ENCODE results near the gene PHLDB2.

PHLDB2 gene

DNA sequence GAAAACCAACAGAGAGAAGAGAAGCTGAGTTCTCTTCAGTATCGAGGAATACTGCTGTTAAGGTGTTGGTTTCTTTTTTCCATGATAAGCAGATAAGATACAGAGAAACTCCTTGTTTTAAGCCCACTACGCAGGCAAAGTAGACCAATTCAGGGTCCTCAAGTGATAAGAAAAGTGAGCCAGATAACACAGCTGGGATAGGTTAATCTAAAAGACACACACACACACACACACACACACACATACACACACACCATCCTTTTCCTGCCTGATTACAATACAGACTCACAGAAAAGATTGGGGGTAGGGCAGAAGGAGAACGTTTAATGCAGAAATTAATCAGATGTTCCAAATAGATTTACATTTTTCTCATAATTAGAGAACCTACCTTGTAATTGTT is 6.5 kb upstream of the PHLDB2 start:
- DNase-seq: no peak

DNA sequence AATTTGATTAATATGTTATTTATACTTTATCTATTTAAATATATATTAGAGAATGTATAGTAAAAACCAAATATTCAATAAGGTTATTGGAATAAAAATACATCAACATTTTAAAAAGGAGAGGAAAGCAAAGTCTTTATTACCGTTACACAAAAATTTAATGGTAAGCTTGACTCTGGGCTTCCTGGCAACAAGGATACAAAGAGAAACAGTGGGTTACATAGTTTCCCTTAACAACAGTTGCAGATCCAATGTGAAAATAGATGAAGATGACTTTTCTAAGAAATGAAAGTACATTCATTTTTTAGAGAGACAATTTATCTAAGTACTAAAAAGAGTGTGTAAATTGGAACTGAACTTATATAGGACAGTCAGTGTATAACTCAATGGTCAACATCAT is 6.0 kb upstream of the PHLDB2 start:
- no peak for DNase-seq

DNA sequence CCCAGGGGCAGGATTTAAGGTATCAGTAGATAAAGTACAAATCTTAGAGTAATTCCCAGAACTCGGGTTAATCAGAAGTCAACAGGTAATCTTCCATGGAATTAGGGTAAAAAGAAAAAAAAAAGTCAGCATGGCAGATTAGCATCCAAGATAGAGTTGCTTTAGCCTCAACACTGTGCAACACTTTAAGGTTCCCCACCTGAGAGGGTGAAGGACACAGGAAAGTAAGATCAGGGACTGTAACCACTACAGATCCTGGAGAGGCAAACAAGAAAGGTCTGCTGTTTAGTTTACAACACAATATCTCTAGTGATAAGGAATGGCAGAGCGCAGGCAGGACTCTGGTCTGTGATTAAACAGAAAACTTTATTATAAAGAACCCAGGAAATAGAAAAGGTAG is 4.1 kb upstream of the PHLDB2 start:
- DNase-seq: no peak

DNA sequence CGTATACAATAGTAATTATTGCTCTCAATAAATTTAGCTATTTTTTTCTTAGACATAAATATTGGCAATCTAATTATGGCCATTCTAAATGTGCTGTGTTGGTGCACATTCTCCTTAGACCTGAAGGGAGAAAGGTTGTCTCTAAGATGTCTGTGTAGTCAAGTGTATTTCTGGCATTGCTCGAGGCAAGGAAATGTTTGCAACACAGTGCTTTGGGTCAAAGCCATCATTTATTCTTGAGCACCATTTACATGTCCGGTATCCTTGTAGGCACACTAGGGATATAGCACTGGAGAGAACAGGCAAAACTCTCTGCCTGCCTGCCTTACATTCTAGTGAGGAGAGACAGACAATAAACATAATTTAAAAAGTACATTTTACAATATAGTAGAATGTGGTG is 2.6 kb upstream of the PHLDB2 start:
- no peak for DNase-seq

DNA sequence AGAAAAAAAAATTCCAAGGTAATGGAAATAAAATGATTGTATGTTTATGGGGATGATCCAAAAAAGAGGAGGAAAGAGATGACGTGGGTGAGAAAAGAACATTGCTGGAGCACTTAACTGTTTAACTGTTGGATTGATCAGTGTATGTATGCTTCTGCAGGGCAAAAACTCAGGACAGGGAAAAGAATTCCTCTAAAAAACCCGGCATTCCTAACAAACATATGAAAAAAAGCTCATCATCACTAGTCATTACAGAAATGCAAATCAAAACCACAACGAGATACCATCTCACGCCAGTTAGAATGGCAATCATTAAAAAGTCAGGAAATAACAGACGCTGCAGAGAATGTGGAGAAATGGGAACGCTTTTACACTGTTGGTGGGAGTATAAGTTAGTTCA is 1.6 kb upstream of the PHLDB2 start:
- no peak for DNase-seq

DNA sequence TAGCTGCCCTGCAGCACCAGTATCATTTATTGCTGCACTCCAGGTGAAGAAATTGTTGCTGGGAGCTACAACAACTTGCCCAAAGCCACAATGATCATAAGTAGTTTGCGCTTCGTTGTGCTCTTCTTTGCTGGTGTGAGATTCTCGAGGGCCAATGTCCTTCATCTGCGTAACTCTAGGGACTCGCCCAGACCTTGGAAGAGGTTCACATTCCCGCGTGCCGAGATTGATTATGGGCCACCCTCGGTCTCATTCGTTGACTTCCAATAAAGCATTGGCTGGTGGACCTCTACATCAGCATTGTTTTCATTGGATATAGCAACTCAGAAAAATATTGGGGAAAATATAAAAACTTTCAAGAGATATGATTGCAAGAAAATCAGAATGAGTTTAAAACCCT is 423 bp upstream of the PHLDB2 start:
- DNase-seq: no peak

DNA sequence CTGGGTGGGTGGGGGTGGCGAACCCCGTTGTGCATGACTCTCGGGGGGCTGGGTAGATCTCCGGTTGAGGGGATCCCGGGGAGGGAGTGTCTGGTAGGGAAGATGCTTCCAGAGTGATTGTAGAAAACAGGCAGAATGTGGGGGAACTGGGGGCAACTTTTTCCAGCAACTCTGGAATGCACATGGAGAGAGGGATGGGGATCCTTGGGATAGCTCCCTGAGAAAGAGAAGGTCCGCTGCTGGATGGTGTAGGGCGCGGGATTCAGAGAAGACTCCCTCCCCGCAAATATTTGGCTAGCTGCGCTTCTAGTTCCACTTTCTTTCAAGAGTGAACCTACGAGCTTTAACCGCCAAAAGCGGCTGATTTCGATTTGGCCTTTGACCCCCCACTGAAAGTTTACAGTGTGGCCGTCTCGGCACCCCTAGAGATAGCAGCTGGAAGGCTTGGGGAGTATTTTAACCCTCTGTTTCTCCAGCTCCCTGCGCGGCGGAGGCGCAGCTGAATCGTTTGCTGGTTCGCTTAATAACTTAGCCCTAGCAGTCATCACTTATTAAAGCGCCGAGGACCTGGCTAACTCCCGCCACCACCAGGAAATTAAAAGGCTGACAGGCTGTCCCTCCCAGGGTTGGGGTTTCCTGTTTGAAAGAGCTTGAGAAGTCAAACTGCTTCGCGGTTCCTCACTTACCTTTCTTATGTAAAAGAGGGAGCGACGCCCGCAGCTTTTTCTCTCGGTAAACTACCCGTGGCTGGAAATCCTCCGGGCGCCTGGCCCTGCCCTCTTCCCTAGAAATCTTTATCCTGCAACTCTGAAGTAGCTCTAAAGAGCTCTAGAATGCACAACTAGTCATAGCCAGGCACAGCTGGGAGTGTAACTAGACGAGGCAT is 1.2 kb downstream of the PHLDB2 start:
- DNase-seq: peak; percentile 78

DNA sequence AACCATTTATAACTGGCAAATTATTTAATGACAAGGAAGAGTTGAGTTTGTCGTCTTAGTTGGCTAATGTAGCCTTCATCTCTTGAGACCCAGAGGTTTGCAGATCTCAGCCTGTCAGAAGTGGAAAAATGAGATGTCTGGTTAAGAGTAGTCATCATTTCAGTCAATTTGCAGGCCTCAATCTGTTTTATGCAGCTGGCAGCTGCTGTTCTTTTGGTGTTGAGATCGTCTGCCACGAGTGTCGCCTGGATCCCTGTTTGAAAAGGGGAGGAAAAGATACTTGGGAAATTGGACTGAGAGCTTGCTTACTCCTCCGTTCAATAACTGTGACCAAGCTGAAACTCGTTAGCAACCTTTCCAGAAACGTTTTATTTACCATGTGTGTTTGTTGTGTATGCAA is 2.3 kb downstream of the PHLDB2 start:
- DNase-seq: no peak

DNA sequence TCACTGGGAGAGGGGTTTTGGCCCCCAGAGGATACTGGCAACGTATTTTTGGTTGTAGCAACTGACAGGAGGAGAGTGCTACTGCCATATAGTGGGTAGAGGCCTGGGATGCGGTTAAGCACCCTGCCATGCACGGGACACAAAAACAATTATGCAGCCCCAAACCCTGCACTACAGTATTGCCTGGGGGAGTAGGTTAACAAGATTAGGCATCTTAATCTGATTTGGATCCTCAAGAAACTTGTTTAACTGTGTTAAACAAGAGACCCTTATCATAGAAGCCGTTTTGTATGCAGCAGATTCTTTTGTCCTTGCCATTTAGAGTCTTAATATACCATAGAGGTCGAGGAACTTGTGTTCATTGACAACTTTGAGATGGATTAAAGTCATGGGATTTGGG is 3.4 kb downstream of the PHLDB2 start:
- DNase-seq: no peak

DNA sequence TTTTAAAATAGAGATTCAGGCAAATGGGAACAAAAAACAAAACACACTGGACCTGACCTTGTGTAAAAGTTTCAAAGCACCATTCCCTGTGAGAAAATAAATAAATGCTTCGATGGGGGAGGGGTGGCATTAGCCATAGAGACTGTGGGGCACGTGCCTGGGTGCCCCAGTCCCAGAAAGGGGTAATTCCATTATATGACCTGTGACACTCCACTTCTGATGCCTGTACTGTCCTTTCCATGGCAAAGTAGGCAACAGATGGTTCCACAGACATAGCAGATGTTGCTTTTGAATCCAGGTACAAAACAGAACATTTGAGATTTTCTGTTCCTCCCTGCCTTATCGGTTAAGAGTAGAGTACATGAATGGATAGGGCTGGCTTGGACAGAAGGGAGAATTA is 3.9 kb downstream of the PHLDB2 start:
- no peak for DNase-seq

DNA sequence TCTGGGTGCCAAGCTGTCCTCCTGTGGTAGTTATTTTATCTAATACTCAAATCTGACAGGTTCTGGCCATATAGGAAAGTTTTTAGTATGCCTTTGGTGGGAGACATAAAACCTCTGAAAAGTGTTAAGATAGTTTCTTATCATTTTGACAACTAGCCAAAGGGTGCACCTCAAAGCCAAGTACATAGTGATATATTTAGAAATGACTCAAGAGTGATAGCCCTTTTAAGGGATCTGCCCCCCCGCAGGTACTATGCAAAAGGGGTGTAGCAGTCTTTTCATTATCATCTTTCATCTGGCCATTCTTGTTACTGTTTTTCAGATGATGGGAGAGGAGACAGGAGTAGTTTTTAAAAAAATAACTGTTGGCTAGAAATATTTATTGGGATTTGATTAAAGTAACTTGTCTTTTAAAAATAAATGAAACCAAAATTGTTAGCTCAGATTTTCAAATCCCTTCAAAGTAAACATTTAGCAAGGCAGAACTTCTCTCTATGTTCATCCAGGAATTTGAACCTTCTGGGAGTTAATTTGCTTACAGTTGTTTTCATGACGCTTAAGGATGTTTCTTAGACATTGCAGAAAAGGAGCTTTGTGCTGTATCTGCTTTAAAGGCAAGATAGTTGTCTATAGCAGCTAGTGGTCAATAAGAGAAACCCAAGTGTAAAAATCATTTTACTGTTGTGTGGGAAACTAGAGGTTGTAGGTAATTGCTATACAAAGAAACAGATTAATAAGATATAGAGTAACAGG is 5.1 kb downstream of the PHLDB2 start:
- DNase-seq: no peak

DNA sequence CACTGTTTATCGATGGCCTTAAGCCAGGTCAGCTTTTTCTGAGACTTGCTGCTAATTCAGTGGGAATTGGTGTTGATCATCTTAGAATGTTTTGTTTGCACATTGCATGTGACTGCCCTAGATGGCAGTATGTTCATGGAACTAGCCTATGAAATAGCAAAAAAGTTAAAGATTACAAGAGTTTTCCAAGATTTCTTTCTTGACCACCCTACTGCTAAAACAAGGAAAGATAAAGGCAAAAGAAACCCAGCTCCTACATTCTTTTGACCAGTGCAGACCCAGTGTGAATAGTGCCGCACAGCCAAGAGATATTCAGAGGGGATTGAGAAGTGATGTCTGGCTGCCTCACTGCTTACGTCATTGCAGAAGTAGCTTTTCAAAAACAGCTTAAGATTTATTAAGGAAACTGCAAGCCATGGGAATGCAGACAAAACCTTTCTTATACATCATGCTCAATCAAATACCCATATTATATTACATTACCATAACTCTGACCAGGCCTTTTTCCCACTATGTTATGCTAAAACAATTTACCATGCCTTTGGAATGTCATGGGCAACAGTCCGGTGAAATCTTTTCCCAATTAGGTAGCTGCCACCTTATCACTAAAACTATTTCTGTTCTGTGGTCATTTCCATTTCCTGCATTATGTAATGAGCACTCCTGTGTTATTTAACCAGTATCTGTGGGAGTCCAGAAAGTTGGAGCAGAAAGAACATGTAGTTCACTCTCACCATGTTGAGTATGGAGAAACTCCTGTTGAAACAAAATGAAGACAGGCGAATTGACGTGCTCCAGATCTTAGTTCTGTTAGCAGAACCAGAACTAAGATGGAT is 6.0 kb downstream of the PHLDB2 start:
- DNase-seq: no peak

DNA sequence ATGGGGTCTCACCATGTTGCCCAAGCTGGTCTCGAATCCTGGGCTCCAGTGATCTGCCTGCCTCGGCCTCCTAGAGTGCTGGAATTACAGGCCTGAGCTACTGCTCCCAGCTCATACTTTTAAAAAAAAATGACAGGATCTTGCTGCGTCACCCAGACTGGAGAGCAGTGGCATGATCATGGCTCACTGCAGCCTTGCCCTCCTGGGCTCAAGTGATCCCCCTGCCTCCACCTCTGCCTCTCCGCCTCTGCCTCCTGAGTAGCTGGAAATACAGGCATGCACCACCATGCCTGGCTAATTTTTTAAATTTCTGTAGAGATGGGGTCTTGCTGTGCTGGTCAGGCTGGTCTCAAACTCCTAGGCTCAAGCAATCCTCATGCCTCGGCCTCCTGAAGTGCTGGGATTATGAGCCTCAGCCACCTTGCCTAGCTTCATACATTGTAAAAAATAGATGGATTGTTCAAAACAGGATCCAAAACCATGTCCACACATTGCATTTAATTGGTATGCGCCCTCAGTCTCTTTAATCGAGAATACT is 8.9 kb downstream of the PHLDB2 start:
- no peak for DNase-seq

DNA sequence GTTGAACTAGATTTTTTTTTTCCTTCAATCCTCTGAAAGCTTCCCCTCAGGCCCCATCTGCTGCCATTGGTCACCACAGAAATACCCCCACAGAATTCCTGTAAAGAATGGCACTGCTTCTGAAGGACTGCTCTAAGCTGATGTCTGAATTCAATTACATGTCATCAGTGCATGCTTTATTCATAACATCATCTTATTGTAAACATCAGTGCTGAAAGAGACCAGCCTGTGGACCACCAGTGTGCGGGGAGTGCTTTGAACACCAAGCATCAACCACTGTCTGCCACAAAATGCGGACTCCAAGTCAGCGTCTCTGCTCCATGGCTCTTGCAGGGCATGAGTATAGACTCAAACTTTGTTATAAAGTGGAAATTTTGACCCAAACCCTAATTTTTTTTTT is 11.6 kb downstream of the PHLDB2 start:
- DNase-seq: no peak

DNA sequence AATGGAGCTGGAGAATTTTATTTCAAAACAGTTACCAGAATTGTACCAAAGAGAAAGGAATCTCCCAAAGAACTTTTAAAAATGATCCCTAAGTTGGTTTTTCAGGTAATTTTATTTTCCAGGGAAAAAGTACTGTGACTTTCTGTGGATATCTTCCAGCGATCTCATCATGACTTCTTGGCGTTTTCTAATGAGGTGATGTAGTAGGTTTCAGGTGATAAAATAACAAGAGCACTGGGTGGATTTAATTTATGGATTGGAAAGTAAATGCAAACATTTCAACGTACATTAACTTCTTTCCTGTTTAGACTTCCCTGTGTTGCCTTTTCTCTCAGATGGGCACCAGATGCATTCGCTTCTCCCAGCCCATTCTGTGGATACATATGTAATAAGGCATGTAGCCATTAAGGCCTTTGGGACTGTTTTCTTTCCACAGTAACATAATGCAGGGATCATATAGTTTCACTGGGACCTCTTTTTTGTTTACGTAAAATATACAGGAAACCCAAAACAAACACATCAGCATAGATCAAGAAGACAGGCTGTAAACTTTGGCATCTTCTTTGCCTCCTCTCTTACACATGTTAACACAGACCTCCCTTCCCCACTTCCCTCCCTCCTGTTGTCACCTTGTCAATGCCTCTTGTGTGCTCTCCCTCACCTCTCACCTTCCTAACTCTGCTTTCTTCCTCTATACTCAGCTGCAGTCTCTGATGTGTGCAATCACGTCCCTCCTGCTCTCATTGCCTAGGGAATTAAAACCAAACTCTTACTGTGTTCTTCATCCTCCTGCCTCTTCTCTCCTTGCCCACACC is 13.0 kb downstream of the PHLDB2 start:
- no peak for DNase-seq

DNA sequence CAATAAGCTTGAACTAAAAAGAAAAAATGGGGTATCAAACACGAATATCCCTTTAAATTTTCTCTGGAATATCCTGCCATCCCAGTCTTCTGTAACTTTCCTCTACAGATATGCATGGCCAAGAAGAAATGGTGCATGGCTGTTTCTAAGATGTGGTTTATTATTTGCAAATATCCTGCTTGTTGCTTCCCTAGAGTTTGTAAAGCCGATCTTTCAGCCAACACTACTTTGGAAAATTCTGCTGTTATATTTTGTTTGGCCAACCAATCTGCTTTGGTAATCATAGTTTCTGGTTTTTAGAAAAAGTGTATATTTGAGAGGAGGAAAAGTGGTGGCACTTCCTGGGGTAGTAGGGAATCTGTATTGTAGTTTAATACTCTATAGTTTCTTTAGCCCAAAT is 13.9 kb downstream of the PHLDB2 start:
- DNase-seq: no peak

DNA sequence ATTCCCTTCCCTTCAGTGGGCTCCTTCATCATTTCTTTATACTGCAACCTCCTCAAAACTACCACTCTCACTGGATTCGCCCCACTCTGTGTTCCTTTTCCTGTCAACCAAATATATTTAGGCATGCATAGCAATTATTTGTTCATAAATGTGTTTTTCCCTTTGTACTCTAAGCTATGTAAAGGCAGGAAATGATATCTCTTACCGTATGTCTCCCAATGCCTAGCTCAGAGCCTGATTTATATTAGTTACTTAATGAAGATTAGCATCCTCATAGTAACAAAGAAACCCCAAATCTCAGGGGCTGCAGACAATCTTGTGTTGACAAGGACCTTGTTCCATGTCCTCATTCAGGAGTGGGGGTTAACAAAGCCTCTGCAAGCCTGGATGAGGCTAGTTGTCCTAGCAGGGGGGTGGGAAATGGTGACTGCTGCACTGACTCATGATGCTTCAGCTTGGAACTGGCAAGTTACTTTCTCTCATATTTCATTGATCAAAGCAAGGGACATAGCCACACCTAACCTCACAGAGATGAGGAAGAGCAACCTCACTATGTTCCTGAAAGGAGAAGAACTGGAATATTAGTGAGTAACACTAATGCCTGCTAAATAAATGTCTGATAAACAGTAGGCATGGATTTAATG is 15.2 kb downstream of the PHLDB2 start:
- no peak for DNase-seq

DNA sequence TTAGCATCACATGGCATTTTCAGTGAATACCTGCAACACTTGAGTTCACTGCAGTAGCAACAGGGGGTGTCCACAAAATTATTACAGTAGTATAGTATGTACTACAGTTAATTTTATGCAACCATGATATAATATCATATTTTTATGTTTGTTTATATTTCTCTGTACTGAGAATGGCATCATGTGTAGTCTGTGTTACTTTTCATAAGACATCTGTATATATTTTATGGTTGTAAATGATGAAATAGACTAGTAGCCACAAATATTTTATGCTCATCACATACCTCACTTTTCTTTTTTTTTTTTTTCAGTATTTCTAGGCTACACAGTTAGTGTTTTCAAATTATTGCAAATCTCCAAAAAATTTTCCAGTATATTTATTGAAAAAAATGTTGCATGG is 22.4 kb downstream of the PHLDB2 start:
- no peak for DNase-seq

DNA sequence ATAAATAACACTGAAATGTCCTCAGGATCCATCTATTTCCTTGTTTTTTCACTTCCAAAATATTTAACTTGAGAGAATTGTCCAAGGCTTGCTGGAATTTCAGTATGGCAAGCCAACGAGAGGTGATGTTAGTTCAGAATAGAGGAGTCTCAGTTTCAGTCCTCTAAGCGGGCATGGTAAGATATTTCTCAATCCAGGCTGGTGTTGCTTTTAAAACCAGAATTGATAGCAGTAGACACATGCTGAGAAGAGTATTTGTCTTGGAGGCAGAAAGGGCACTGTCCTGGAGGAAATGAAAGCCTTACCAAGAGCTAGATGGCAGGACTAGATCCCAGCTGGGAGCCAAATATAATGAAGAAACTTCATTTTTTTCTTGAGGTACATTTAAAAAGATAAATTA is 23.1 kb downstream of the PHLDB2 start:
- DNase-seq: no peak

DNA sequence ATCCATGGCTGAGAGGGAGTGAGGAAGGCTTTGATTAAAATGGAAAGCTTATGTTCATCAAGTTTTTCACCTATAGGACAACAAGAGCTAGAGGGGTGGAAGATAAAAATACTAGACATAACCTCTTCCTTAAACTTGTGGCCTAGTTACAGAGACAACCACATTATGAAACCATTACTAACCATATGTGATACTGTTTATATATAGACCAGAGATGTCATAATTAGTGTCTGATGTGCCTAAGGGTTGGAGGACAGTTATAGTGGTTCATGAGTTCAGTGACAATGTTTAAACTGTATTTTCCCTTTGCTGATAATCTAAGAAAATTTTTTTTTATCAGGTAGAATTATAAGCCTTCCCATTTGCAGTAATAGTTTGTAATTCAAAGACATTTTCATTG is 23.7 kb downstream of the PHLDB2 start:
- DNase-seq: no peak

DNA sequence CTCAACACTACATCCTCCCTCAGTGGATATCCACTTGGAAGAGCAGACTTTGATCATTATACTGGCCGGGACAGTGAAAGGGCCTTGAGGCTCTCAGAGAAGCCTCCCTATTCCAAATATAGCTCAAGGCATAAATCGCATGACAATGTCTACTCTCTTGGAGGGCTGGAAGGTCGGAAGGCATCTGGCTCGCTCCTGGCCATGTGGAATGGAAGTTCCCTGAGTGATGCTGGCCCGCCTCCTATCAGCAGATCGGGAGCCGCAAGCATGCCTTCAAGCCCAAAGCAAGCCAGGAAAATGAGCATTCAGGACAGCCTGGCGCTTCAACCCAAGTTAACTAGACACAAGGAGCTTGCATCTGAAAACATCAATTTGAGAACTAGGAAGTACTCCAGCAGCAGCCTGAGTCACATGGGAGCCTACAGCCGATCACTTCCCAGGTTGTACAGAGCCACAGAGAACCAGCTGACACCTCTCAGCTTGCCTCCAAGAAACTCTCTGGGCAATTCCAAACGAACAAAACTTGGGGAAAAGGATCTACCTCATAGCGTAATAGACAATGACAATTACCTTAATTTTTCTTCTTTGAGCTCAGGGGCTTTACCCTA is 25.4 kb downstream of the PHLDB2 start:
- no peak for DNase-seq

Data from activated CD4-positive, alpha-beta T cell treated with anti-CD3 and anti-CD28 coated beads, Interleukin-2, amount 50 U/mL, for 16 hours (primary cell).